ENCODE measurements around the gene EEPD1.
"Not testable (repeated sequence)": the region's sequence is repeated elsewhere in the genome, so short reads cannot be mapped to it uniquely, and the experiment has no call there.

EEPD1 gene

DNA sequence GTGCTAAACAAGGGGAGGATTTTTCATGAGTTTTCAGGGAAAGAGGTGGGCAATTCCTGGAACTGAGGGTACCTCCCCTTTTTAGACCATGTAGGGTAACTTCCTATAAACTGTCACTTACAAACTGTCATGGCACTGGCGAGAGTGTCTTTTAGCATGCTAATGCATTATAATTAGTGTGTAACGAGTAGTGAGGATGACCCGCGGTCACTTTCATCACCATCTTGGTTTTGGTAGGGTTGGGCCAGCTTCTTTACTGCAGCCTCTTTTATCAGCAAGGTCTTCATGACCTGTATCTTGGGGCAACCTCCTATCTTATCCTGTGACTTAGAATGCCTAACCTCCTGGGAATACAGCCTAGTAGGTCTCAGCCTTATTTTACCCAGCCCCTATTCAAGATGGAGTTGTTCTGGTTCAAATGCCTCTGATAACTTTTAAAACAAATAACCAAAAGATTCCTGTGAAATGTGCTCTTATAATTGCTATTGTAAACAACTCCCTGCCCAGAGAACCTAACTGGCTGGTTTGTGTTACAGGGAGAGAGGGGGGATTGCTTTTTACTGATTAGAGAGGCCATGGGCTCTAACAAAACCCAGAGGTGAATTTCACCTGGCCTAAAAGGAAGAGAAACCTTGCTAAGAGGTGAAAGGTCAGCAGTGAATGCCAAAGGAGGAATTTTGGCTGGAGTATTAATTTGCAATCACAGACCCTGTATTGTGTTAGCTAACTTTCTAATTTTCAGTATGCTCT lies 64.3 kb downstream of the EEPD1 start:
- DNase-seq = no peak

DNA sequence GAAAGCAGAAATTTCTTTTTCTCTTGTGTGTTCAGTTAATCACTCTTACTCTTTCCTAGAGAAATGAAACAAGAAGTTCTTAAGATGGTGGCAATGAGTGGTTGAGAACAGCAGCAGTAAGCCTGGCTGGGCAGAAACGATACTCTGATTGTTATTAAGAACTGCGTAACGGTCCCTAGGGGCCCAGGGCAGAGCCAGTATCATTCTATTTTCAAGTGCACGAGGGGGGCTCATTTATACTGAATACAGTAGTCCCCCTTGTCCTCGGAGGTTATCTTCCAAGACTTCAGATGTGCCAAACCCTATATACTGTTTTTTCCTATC lies 64.9 kb downstream of the EEPD1 start:
- no peak for DNase-seq

DNA sequence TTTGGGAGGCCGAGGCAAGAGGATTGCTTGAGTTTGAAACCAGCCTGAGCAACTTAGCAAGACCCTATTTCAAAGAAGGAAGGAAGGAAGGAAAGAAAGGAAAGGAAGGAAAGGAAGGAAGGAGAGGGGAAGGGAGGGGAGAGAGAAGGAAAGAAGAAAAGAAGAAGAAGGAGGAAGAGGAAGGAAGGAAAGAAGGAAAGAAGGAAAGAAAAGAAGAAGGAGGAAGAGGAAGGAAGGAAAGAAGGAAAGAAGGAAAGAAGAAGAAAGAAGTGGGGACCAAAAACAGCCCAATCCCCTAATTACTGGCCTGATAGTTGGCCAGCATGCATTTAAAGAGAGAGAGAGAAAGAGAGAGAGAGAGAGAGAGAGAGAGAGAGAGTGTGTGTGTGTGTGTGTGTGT lies 66.4 kb downstream of the EEPD1 start:
- DNase-seq = no peak

DNA sequence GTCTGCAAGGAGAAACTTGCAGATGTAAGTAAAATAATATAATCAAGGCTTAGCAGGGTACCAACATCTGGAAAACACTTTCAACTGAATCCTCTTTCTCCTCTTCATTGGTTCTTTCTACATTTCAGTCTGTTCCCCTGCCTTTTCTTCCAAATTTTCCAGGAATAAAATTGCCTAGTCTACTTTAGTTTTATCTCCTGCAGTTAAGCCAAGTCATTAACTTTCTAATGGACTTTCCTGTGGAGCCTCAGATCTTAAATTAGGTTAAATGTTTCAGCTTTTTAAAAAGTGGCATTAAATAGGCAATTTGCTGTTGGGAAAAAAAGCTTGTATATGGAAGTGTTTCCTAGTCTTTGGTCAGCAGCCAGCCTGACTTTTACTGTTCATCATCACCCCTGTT lies 70.8 kb downstream of the EEPD1 start:
- DNase-seq = no peak

DNA sequence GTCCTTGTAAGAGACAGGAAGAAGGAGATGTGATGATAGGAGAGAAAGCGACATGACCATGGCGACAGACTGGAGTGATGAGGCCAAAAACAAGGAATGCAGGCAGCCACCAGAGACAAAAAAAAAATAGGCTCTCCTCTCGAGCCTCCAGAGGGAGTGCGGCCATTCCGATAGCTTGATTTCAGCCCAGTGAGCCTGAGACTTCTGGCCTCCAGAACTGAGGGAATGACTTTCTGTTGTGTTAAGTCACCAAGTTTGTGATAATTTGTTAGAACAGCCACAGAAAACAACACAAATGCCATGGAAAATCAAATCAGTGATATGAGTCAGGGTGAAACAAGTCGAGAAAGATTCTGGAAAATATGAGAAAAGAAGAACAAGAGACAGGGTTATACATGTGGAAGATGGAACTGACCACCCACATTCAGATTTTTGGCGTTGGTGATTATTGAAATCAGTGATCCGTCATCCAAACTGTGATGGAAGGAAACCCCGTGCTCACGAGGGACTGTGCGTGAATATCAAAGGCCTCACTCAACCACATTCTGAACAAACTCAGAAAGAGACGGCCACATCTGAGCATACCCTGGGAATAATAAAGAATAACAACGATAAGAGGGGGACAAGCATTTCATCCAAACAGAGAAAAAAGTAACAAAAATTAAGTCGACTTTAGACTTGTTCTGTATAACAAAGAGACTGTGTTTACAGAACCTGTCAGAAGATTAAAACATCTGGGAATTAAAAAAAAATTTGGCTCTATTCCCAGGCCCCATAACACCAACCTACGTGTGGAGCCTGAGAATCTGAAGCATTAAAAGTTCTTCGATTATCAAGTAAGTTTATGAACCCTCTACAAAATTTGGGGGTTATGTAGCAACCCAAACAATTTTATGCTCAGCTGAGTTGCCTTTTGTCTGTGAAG lies 72.1 kb downstream of the EEPD1 start:
- no peak for DNase-seq

DNA sequence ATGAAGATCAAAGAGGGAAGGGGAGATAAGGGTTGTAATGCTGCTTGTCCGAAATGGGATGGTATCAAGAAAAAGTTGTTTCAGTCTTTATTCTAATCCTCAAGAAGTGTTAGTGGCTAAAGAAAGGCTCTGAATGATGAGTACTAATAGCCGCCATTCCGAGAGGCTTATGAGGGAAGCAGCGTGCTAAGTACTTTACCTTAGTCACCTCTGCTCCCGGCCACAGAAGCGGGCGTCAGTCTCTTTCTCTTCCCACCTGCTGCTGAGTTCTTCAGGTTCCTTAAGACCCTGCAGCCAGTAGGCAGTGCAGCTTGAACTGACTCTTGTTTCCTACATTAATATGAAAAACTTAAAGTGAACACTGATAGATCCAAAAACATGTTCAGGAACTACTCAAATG lies 73.1 kb downstream of the EEPD1 start:
- no peak for DNase-seq

DNA sequence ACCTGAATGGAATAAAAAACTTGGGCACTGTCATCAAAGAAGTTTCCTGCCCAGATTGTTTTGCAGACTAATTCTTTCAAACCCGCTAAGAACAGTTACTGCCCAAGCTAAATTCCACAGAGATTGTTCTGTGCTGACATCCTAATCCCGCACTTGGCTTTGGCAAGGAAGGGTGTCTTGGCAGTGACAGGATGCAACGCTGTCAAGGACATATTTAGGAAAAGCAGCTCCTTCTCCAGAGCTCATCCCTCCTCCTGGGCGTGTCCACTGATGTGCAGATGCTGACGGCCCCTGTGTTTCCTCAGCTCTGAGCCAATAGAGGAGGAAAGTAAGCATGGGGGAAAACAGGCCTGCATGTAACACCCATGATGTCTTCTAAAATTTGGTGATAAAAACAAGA lies 74.2 kb downstream of the EEPD1 start:
- no peak for DNase-seq

DNA sequence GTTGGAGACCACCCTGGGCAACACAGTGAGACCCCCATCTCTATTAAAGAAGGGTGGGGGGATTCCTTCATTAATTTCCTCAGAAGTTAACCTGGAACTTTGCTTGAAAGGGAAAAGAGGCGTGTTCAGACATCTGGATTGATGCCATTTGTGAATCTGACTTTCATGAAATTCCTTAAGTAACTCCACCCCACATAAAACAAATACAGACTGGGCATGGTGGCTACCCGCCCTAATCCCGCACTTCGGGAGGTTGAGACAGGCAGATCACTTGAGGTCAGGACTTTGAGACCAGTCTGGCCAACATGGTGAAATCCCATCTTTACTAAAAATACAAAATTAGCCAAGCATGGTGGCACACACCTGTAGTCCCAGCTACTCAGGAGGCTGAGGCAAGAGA lies 75.0 kb downstream of the EEPD1 start:
- DNase-seq = no peak

DNA sequence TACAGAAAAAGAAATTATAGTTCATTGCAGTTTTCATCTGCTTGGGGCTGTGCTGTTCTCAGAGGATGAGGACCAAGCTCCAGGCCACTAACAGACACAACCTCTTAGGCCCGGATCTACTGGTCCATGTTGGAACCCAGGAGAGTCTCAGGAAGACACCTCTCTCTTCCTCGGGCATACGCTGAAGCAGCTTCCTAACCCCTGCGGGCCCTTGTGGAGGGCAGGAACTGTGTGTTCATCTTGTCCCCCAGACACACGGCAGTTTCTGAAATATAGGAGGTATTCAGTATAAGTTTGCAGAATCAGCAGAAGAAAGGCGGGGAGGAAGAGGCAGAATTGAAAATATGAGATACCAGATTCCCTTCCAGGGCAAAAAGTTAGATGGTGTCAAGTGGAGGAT lies 78.4 kb downstream of the EEPD1 start:
- DNase-seq = no peak

DNA sequence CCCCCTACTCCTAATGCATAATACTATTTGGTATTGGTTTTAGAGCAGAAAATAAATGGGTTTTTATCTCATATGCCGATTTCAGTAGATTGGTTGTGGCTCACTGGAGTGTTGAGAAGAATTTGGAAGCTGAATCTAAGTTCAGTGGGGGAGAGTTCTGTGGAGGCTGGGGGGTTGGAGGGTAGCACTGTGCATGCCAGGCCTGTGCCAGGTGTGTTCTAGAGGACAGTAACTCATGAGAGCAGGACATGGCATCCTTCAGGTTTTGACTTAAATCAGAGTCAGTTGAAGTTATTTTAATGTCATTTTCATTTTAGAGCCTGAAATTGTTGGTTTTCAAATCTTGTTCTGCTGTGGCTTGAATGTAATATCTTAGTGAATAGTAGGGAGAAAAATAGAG lies 79.5 kb downstream of the EEPD1 start:
- DNase-seq = no peak

DNA sequence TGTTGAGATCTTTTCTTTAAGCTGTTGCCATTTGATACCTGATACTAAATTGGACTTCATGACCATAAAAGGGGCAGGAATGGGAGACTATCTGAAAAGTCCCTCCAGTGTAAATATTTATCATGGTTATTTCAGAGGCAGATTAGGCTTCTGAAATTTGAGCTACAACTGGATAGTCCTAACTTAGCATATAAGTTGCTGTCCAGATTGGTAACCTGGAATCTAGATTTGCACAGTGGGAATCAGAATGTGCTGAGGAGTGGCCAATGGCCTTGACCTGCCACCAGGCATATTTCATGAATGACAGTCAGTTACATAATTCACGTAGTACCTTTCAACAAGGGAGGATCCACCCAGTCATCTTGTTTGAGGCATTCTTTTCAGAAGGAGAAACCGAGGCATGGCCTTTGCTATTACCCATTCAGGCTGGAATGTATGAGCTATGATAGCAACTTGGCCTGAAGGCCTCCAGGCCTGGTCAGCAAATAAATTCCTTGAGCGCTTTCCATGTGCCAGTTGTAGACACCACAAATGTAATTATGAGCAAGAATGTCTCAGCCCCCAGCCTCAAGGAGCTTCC lies 80.0 kb downstream of the EEPD1 start:
- no peak for DNase-seq

DNA sequence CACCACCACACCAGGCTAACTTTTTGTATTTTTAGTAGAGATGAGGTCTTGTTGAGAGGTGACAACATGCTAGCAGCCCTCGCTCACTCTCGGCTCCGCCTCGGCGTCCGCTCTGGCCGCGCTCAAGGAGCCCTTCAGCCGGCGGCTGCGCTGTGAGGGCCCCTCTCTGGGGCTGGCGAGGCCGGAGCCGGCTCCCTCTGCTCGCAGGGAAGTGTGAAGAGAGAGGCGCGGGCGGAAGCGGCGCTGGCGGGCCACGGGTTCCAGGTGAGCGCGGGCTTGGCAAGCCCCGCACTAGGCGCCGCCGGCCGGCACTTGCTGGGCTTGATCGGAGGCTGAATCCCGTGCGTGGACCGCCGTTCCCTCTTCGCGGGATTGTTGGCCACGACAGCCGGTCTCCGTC lies 83.0 kb downstream of the EEPD1 start:
- no peak for DNase-seq

DNA sequence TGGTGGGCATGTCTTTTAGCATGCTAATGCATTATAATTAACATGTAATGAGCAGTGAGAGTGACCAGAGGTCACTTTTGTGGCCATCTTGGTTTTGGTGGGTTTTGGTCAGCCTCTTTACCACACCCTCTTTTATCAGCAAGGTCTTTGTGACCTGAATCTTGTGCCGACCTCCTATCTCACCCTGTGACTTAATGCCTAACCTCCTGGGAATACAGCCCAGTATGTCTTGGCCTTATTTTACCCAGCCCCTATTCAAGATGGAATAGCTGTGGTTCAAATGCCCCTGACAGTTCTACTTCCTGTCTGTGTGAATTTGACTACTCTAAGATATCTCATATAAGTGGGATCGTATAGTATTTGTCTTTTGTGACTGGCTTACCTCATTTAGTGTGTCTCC lies 85.1 kb downstream of the EEPD1 start:
- DNase-seq = no peak

DNA sequence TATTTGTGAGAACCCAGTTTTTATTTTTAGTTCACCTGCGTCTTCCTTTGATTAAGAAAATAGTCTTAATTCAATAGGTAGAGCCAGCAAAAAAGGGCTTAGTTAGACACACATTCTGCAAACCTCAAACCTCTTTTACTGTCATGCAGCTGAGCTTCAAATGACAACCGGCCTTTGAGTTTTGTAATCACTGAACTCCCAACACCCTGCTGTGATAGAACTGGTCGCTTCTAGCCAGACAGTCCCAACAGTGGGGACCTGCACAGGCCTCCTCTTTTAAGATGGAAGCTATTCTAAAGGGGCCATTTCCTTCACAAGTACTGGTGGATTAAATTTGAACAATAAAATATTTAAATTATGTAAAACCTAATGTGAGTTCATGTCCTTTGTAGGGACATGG lies 90.3 kb downstream of the EEPD1 start:
- not testable (repeated sequence) for DNase-seq

DNA sequence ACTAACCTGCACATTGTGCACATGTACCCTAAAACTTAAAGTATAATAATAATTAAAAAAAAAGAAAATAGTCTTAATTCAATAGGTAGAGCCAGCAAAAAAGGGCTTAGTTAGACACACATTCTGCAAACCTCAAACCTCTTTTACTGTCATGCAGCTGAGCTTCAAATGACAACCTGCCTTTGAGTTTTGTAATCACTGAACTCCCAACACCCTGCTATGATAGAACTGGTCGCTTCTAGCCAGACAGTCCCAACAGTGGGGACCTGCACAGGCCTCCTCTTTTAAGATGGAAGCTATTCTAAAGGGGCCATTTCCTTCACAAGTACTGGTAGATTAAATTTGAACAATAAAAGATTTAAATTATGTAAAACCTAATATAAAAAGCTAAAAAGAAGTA lies 90.9 kb downstream of the EEPD1 start:
- DNase-seq = not testable (repeated sequence)

DNA sequence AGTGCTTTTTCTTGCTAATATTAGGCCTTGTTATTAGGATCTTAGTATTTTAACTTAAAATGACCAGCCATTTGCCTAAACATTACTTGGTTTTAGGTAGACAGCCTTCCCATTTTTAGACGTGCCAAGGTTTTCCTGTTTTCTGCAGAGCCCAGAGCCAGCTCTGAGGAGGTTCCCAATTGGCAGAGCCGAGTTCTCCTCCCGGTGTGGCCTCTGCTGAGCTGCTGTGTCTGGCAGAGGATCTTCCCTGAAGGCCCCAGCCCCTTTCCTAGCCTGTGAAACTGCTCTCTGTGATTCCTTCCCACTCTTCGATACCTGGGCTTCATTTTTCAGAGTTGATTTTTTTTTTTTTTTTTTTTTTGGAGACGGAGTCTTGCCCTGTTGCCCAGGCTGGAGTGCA lies 91.4 kb downstream of the EEPD1 start:
- DNase-seq = no peak

DNA sequence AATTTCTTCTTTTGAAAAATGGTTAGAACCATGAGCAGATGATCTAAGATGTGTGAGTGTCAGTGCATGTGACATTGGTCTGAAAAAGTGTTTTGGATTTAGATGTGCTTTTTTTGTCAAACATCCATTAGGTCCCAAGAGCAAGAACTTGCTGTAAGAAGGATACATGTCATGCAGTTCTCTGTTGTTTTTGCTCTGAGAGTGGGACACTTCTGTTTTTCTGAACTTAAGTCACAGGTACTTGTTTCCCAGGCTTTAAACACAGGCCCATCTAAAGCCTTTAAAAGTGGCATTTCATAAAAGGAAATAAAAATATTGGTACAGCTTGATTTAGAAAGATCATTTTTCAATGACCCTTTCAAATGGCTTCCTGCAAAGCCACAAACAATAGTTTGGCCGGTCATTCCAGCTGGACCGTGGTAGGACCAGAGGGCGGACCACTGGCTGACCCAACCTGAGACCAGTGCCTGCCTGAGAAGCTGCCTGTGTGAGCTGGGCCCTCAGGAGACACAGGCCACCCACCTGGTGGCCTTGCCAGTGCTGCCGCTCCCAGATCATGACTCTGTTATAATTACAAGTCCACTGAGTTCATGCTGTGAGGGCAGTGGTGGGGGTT lies 92.7 kb downstream of the EEPD1 start:
- no peak for DNase-seq

DNA sequence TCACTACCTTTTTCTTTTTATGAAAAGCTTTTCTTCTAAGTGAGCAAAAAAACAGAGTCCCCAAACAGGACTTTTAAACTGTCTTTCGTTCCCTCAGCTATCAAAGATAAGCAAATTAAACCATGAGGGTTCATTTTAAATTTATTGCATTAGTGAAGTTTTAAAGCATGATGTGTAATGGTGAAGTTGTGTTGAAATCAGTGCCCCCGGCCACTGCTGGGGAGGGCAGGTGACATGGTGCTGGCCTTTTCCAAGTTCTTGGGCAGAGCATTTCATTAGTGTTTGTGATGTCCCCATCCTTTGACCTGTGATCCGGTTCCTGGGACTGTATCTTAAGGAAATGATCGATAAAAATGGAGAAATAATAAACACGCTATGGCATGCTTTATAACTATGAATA lies 96.0 kb downstream of the EEPD1 start:
- no peak for DNase-seq

DNA sequence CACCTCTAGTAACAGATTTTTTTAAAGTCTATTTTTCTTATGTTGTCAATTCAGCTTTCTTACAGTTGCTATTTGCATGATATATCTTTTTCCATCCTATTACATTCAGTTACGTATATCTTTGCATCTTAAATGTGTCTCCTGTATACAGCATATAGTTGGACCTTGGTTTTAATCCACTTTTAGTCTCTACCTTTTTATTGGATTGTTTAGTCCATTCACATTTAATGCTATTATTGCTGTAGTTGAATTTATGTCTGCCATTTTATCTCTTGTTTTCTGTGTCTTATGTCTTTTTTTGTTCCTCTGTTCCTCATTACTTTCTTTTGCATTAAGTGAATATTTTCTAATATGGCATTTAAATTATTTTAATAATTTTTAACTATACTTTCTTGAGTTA lies 100.6 kb downstream of the EEPD1 start:
- DNase-seq = no peak

DNA sequence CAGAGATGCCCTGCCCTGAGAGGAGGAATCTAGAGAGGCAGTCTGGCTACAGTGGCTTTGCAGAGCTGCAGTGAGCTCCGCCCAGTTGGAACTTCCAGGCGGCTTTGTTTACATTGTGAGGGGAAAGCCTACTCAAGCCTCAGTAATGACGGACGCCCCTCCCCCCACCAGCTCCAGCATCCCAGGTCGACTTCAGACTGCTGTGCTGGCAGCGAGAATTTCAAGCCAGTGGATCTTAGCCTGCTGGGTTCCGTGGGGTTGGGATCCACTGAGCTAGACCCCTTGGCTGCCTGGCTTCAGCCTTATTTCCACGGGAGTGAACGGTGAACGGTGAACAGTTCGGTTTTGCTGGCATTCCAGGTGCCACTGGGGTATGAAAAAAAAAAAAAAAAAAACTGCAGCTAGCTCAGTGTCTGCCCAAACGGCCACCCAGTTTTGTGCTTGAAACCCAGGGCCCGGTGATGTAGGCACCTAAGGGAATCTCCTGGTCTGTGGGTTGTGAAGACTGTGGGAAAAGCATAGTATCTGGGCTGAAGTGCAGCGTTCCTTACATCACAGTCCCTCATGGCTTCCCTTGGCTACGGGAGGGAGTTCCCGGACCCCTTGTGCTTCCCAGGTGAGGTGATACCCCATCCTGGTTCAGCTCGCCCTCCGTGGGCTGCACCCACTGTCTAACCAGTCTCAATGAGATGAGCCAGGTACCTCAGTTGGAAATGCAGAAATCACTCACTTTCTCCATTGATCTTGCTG lies 105.6 kb downstream of the EEPD1 start:
- not testable (repeated sequence) for DNase-seq

DNA sequence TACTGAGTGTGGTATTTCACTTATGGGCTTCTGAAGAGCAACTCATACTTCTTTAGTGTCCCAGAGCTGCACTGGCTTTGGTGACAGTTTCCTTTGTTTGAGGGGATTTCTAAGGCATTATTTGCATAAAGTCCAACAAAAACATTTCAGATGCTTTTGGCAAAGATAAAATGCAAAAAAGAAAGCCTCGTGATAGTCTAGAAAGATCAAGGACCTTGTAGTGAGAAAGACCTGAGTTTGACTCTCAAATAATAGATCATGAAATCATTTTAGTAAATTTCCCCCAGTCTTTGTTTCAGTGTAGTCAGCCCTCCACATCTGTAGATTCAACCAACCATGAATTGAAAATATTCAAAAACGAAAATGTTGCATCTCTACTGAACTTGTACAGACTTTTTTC lies 107.4 kb downstream of the EEPD1 start:
- no peak for DNase-seq

DNA sequence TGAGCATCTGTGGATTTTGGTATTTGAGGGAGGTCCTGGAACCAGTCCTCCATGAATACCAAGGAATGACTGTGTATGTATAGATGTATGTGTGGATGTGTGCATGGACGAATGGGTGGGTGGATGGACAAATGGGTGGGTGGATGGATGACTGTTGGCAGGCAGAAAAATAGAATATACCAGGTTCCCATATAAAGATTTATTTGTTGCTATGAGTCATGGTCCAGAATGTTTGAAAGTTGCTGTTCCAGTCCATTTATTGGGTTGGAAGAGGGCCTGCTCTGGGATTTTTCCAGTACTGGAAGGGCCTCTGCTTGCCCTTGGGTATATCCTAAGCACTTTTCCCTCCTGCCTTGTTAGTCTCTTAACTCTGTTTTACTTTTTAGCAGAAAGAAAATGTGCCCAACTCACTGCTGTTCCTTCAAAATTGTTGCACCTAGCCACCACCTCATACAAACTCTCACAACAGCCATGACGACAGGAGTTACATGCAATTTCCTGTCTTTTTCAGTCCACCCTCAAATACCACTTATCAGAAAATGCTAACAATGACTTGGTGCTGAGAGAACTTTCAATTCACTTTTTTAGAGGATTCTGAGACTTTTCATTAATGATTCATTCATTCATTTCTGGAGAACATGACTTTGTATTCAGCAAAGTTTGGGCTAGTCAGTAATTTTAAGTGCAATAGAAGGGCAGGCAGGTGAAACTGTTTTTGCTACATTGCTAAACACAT lies 108.1 kb downstream of the EEPD1 start:
- no peak for DNase-seq
